ENCODE measurements around the gene PGAP1.

PGAP1 gene

DNA sequence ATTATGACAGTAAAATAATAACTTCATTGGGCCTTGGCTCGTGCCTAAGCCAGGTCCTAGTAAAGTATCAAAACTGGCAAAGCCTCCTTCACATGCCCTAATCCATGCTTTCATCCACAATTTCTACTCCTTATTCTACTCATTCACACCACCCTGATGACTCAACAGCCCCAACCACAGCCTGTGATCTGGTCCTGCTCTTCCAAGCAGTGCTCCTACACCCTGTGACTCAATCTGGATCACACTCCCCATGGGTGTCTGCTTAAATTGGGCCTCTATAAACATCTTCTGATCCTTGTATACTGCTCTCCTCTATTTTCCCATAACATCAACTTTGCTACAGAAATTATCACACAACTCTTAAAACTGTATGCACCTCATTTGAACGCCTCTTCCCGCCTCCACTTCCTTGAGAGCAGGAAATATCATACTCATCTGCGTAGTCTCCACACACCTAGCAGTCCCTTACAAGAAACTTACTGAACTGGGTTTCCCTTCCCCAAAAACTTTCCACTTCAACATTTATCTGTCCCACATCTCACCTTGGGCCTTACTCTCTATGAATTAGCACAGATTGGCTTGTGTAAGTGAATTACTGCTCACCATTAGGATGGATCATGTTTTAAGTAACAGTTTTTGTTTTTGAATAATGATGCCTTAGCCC lies 142.9 kb downstream of the PGAP1 start:
- DNase-seq (ENCODE audit: insufficient read length) (no peak), FAIRE-seq (no peak)
- TF ChIP-seq POLR2A (IDR thresholded peaks at IDR 0.05; ENCODE audit: low read depth, low read length) (no peak), POLR2AphosphoS5 (IDR thresholded peaks at IDR 0.05; ENCODE audit: low read depth, low read length) (no peak), TAF1 (IDR thresholded peaks at IDR 0.05; ENCODE audit: borderline replicate concordance, low read depth, low read length) (no peak)
